CD4-positive, CD25-positive, alpha-beta regulatory T cell (primary cell): ENCODE measurements around the gene TNPO3. TPM values are rescaled to one million over a fixed set of nuclear protein-coding genes. Genes with fewer than 3 reads are reported as not detected.

Experiments used
- ATAC-seq, 2 donors: fragments of 150-1000 bp; cut with Tn5 transposase; one replicate each; pipeline ENCODE4 v1.10.0; 2021; ENCODE audit warnings: low read depth in 2 of 2, moderate number of reproducible peaks in 2 of 2, moderate library complexity in 1 of 2
- DNase-seq, 3 donors: peaks; one replicate each; pipeline versions ENCODE4 v3.0.0 to v3.0.0-alpha.2; 2012 to 2022; ENCODE audit warnings: mixed read lengths in 1 of 3
- H3K27ac ChIP-seq: one replicate; pipeline ENCODE4 v1.7.0; 2013; ENCODE audit warnings: mild to moderate bottlenecking, low read length; ENCODE audit not compliant: insufficient read depth, poor library complexity, severe bottlenecking
- H3K27me3 ChIP-seq: one replicate; pipeline ENCODE4 v1.7.0; 2013; ENCODE audit warnings: low read length; ENCODE audit not compliant: control insufficient read depth, insufficient read depth
- H3K36me3 ChIP-seq: one replicate; pipeline ENCODE4 v1.7.0; 2013; ENCODE audit warnings: mild to moderate bottlenecking, low read length, moderate library complexity; ENCODE audit not compliant: control insufficient read depth, insufficient read depth
- H3K4me1 ChIP-seq: 2 replicates; pipeline ENCODE4 v1.7.0; 2013; ENCODE audit warnings: mild to moderate bottlenecking, low read length; ENCODE audit not compliant: insufficient read depth, control insufficient read depth, poor library complexity, severe bottlenecking
- H3K4me3 ChIP-seq: one replicate; pipeline ENCODE4 v1.7.0; 2013; ENCODE audit warnings: low read depth, mild to moderate bottlenecking, low read length, moderate library complexity
- H3K9me3 ChIP-seq, 2 experiments: 1 replicate in 1 of 2; 2 replicates in 1 of 2; pipeline ENCODE4 v1.7.0; 2013; ENCODE audit warnings: low read length in 2 of 2, mild to moderate bottlenecking in 1 of 2, moderate library complexity in 1 of 2; ENCODE audit not compliant: control insufficient read depth in 2 of 2
- H3K27ac Mint-ChIP-seq, 3 donors: one replicate each; pipeline ENCODE4 v1.8.0; 2020 to 2022; ENCODE audit warnings: mild to moderate bottlenecking in 3 of 3, mixed read lengths in 3 of 3, moderate library complexity in 2 of 3
- H3K27me3 Mint-ChIP-seq: one replicate; pipeline ENCODE4 v1.8.0; 2022; ENCODE audit warnings: mild to moderate bottlenecking, mixed read lengths
- H3K36me3 Mint-ChIP-seq: one replicate; pipeline ENCODE4 v1.8.0; 2020; ENCODE audit warnings: mixed read lengths
- H3K4me1 Mint-ChIP-seq, 4 donors: one replicate each; pipeline ENCODE4 v1.8.0; 2020 to 2022; ENCODE audit warnings: mixed read lengths in 4 of 4, mild to moderate bottlenecking in 1 of 4
- H3K4me3 Mint-ChIP-seq, 4 donors: one replicate each; pipeline ENCODE4 v1.8.0; 2020 to 2022; ENCODE audit warnings: mild to moderate bottlenecking in 4 of 4, mixed read lengths in 4 of 4, moderate library complexity in 3 of 4
- H3K9me3 Mint-ChIP-seq, 7 donors: one replicate each; pipeline ENCODE4 v1.8.0; 2020 to 2022; ENCODE audit warnings: mixed read lengths in 7 of 7, mild to moderate bottlenecking in 3 of 7, moderate library complexity in 2 of 7
- polyA plus RNA-seq, 4 donors: library from polyadenylated mRNA; unstranded; fragments of 300-500 nt; fragmentation: Illumina TruSeq; gene quantifications; one replicate each; pipeline ENCODE4 v1.2.3, GENCODE V29; 2021
- total RNA-seq: library from RNA; stranded (reverse); gene quantifications from one replicate; pipeline ENCODE4 v1.2.3, GENCODE V29; 2022

TNPO3 gene
- total and polyA plus RNA-seq, 5 donors from 2014 or later: 31.6 to 48.8 (median 36.2) TPM

DNA sequence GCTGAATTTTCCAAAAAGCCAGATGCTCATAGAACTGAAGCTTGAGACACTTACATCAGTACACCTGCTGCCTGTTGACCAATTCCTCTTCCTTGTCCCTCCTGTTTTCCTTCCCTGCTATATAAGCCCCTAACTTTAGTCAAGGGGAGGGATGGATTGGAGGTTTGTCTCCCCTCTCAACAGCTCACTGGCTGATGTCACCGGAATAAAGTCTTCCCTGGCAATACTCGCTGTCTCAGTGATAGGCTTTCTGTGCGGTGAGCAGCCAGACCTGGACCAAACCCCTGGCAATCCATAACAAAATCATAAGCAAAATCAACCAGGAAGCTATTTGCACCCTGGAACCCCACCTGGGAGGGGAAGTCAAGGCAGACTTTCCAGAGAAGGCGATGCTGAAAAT, 118.1 kb downstream of the TNPO3 start:
- Mint-ChIP-seq H3K4me1 (peaks cover 12 to 56% (median 31%) of the 10 kb centered on the region in 4 donors), H3K4me3 (peak overlapping the region; percentile 77 to 92 (median 80)), H3K9me3 (peaks cover 0 to 1% (median 0%) of the 10 kb centered on the region in 7 donors), H3K27me3 (peaks cover 4% of the 10 kb centered on the region), H3K27ac (peak overlapping the region; percentile 33 to 82 (median 73)), H3K36me3 (no peaks in the 10 kb centered on the region)
- no peak for DNase-seq
- Histone ChIP-seq H3K4me1 (peaks cover 51% of the 10 kb centered on the region), H3K4me3 (peak overlapping the region; percentile 13), H3K27me3 (no peaks in the 10 kb centered on the region), H3K27ac (no peak overlapping the region), H3K36me3 (no peaks in the 10 kb centered on the region), H3K9me3 (no peaks in the 10 kb centered on the region)
- no peak for ATAC-seq

DNA sequence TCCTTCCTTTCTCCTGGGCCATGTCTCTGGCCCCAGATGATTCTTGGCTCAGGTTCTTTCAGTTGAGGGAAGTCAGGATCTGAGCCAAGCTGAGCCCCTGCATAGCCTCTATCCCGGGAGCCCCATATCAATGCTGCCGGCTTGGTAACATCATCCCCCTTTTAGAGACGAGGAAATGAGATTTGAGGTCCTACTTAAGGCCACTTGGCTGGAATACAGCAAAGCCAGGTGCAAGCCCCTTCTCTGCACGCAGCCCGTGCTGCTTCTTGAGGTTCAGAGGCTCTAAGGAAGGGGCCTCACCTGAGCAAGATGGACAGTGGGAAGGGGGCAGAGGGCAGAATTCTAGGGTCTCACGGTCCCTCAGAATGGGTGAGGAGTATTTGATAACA, 119.6 kb downstream of the TNPO3 start:
- Mint-ChIP-seq H3K27me3 (peaks cover 4% of the 10 kb centered on the region), H3K4me1 (peaks cover 5 to 45% (median 22%) of the 10 kb centered on the region in 4 donors), H3K27ac (no peak overlapping the region), H3K9me3 (peaks cover 0 to 1% (median 0%) of the 10 kb centered on the region in 7 donors), H3K36me3 (no peaks in the 10 kb centered on the region), H3K4me3 (peak overlapping the region in 2 of 4 donors; percentile 64 to 71)
- Histone ChIP-seq H3K27ac (no peak overlapping the region), H3K36me3 (no peaks in the 10 kb centered on the region), H3K4me1 (peaks cover 39% of the 10 kb centered on the region), H3K27me3 (no peaks in the 10 kb centered on the region), H3K4me3 (no peak overlapping the region), H3K9me3 (no peaks in the 10 kb centered on the region)
- DNase-seq (no peak), ATAC-seq (no peak)

DNA sequence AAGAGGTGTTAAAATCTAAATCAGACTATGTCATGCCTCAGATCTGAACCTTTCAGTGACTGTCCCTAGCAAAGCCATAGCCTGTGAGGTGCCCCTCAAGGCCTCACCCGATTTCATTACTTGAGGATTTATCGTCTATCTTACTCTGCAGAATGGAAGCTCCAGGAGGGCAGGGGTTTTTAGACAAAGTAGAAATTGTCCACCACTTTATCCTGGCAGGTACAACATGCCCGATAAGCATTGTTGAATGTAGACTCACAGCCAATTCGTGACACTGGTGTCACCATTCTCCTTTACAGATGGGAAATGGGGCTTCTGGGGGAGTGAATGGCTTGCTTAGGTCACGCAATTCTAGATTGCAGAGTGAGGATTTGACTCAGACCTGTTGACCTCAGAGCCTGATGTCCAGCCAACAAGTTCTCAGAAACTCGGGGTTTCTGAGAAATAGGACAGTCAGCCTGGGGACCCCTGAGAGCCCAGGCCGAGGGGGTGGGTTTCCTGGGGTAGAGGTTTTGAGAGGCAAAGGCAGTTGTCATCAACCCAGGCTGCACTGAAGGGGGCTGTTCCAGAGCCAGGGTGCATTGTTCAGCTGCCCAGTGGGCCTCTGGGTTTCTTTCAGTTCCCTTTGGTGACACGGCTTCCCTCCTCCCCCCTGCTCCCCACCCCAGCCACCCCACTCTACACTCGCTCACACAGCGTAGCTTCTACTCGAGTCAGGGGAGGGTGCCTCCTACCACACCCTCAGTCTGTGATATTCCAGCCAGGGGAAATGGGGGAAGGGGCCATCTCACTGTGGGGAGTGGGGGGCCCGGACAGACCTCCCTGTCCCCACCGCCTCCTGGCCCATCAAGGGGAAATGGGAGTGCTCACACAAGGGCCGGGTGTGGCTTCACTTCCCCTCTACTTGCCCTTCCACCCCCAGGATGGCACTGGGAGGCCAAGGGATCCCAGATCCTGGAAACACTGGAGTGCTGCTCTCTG, 120.3 kb downstream of the TNPO3 start:
- DNase-seq (no peak), ATAC-seq (no peak)
- H3K4me3 ChIP-seq: no peak overlapping the region
- no peaks in the 10 kb centered on the region for H3K36me3 ChIP-seq
- H3K9me3 ChIP-seq: no peaks in the 10 kb centered on the region
- H3K27me3 Mint-ChIP-seq: peaks cover 4% of the 10 kb centered on the region
- H3K4me3 Mint-ChIP-seq: peak overlapping the region in 1 of 4 donors; percentile 64
- H3K27me3 ChIP-seq: no peaks in the 10 kb centered on the region
- H3K27ac ChIP-seq: no peak overlapping the region
- H3K36me3 Mint-ChIP-seq: no peaks in the 10 kb centered on the region
- peaks cover 5 to 39% (median 22%) of the 10 kb centered on the region in 4 donors for H3K4me1 Mint-ChIP-seq
- peaks cover 33% of the 10 kb centered on the region for H3K4me1 ChIP-seq
- peaks cover 0 to 1% (median 0%) of the 10 kb centered on the region in 7 donors for H3K9me3 Mint-ChIP-seq
- no peak overlapping the region for H3K27ac Mint-ChIP-seq

DNA sequence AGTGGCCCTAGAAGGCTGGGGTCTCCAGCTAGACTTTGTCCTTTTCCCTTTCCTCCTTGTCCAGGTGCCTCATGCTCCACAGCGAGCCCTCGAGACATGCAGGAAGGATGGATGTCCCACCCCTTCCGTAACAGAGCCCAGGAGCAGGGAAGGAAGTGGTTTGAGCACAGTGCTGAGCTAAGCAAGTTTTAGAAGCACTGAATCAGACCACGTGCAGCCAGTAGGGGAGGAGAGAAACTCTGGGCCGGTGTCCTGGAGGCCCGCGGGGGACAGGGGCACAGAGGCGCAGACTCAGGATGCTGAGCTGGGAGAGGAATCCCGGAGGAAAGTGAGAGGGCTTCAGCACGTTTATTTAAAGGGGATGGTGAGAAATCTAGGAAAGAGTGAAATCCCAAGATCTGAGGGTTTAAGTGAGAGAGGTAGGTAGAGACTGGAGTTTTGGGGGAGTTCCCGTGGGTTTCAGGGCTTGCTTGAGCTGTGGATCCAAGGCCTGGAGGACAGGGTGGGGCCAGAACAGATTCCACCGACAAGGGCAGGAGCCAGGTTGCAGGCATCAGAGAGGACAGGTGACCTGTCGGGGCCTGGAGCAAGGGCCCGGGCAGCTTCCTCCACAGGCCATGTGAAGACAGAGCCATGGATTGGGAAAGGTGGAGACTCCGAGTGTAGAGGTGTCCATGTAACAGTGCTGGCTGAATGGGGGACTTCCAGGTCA, 121.6 kb downstream of the TNPO3 start:
- H3K9me3 ChIP-seq: no peaks in the 10 kb centered on the region
- no peak overlapping the region for H3K27ac ChIP-seq
- no peaks in the 10 kb centered on the region for H3K27me3 ChIP-seq
- H3K36me3 Mint-ChIP-seq: no peaks in the 10 kb centered on the region
- ATAC-seq (peak; percentile 87 to 89), DNase-seq (peak; percentile 25 to 86 (median 48))
- peaks cover 5 to 29% (median 16%) of the 10 kb centered on the region in 4 donors for H3K4me1 Mint-ChIP-seq
- H3K4me3 ChIP-seq: peak overlapping the region; percentile 55
- H3K27me3 Mint-ChIP-seq: peaks cover under 1% of the 10 kb centered on the region
- peak overlapping the region; percentile 38 to 79 (median 73) for H3K27ac Mint-ChIP-seq
- H3K9me3 Mint-ChIP-seq: peaks cover 0 to 1% (median 0%) of the 10 kb centered on the region in 7 donors
- H3K36me3 ChIP-seq: no peaks in the 10 kb centered on the region
- peak overlapping the region; percentile 65 to 87 (median 82) for H3K4me3 Mint-ChIP-seq
- peaks cover 20% of the 10 kb centered on the region for H3K4me1 ChIP-seq

DNA sequence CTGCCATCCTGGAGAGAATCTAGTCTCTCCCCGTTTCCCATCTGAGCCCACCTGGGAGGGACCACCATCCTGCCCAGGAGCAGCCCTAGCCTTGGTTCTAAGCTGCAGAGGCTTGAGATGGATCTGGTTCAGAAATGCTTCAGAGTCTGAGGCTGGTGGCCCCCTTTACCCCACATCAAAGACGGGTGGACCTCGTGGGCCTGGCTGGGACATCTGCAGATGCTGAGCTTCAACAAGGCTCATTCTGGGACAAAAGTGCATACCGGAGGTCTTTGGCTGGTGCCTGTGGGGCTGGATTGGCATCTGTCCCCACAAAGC, 122.1 kb downstream of the TNPO3 start:
- Mint-ChIP-seq H3K27me3 (no peaks in the 10 kb centered on the region), H3K4me1 (peaks cover 5 to 28% (median 15%) of the 10 kb centered on the region in 4 donors), H3K36me3 (no peaks in the 10 kb centered on the region), H3K27ac (peak overlapping the region in 2 of 3 donors; percentile 62 to 79), H3K4me3 (peak overlapping the region in 3 of 4 donors; percentile 65 to 87 (median 82)), H3K9me3 (peaks cover 0 to 1% (median 0%) of the 10 kb centered on the region in 7 donors)
- H3K9me3 ChIP-seq: no peaks in the 10 kb centered on the region
- no peaks in the 10 kb centered on the region for H3K36me3 ChIP-seq
- no peaks in the 10 kb centered on the region for H3K27me3 ChIP-seq
- H3K27ac ChIP-seq: no peak overlapping the region
- no peak for ATAC-seq
- peak overlapping the region; percentile 55 for H3K4me3 ChIP-seq
- H3K4me1 ChIP-seq: peaks cover 20% of the 10 kb centered on the region
- DNase-seq: no peak

DNA sequence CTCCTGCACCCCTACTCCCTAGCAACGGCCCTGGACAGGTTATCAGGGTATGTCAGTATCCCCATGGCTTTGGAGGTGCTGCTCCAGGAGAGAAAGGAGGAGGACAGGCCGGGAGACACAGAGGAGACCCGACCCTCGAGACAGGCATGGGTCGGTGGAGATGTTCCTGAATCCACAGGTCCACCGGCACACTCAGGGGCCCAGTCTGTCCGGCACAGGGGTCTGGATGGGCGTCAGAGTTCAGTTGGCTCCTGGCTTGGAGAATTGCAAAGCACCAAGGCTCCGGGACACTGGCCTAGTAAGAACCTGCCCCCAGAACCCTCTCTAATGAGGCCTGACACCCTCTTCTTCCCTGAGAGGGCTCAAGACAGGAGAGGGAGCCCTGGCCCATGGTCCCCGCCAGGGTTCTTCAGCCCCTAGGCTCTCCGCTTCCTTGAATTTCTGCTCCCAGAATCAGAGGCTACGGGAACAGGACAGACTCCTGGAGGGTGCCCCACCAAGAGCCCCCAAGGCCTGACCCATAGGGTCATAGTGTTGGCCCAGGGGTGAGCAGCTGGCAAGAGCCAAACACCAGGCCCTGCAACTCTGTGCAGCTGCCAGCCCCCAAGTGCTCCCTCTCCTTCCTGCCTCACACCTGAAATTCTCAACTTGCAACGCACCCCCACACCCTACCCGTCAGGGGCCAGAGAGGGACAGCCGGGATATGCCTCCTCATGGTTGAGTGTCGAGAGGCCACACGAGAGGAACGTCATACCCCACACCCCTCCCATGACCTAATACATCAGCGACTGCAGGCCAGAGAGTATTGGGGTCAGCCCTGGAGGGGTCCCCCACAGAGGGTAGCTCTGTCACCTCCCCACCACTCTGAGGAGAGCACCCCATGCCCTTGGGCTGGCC, 122.7 kb downstream of the TNPO3 start:
- no peaks in the 10 kb centered on the region for H3K27me3 Mint-ChIP-seq
- no peak for ATAC-seq
- no peaks in the 10 kb centered on the region for H3K36me3 Mint-ChIP-seq
- Histone ChIP-seq H3K27ac (no peak overlapping the region), H3K4me3 (peak overlapping the region; percentile 55), H3K27me3 (no peaks in the 10 kb centered on the region), H3K9me3 (no peaks in the 10 kb centered on the region), H3K4me1 (peaks cover 15% of the 10 kb centered on the region), H3K36me3 (no peaks in the 10 kb centered on the region)
- peak overlapping the region in 2 of 4 donors; percentile 11 to 87 for H3K4me3 Mint-ChIP-seq
- peaks cover 5 to 24% (median 14%) of the 10 kb centered on the region in 4 donors for H3K4me1 Mint-ChIP-seq
- H3K9me3 Mint-ChIP-seq: peaks cover 0 to 1% (median 0%) of the 10 kb centered on the region in 7 donors
- no peak for DNase-seq
- peak overlapping the region in 1 of 3 donors; percentile 71 for H3K27ac Mint-ChIP-seq
